ENCODE results near the gene RAB26. TPM values are rescaled to one million over a fixed set of nuclear protein-coding genes. Genes with fewer than 3 reads are reported as not detected.

Gene RAB26
- total and polyA plus RNA-seq, 2 experiments from 2014 or later, result 0.71 TPM; not detected in 1

GRCh38 chr16:2174396-2175131 is 26.1 kb downstream of the RAB26 start:
- WGBS, 2 experiments (ENCODE audit: low coverage in 1 of 2, low lambda C conversion rate in 2 of 2, missing lambda C conversion rate in 2 of 2), result 93% methylated on average over 21 of the region's 21 CpGs
- no peaks in the 10 kb centered on the region; the same call in 1 of the 2 replicates for H3K36me3 ChIP-seq (ENCODE audit: low read depth)
- H2AFZ ChIP-seq, result no peak overlapping the region
- H3K27ac ChIP-seq, result no peak overlapping the region
- no peaks in the 10 kb centered on the region for H3K79me2 ChIP-seq (ENCODE audit: insufficient read depth)
- no peaks in the 10 kb centered on the region for H3K27me3 ChIP-seq (replicated peaks; ENCODE audit: insufficient read depth)
- no peaks in the 10 kb centered on the region for H4K20me1 ChIP-seq (ENCODE audit: insufficient read depth)
- in situ Hi-C loops (cut with MboI), result no loop called here
- no peaks in the 10 kb centered on the region for H3K9me3 ChIP-seq (ENCODE audit: low read depth)
- DNase-seq, result no peak
- no peaks in the 10 kb centered on the region for H3F3A ChIP-seq (ENCODE audit: insufficient read depth)
- H3K9me2 ChIP-seq (ENCODE audit: insufficient read depth), result no peaks in the 10 kb centered on the region
- H3K4me3 ChIP-seq, result no peak overlapping the region
- TF ChIP-seq EZH2phosphoT487 (IDR thresholded peaks at IDR 0.05; ENCODE audit: insufficient read depth, low read depth), result no peak
- no peak for TF ChIP-seq EZH2 (IDR thresholded peaks at IDR 0.05; ENCODE audit: insufficient read depth, poor library complexity, severe bottlenecking)
- H3K4me2 ChIP-seq (ENCODE audit: unreplicated experiment), result no peak overlapping the region
- no peak overlapping the region for H3K9ac ChIP-seq
- H3K4me1 ChIP-seq (ENCODE audit: insufficient read depth), result no peaks in the 10 kb centered on the region

- TF ChIP-seq EZH2phosphoT487 (IDR thresholded peaks at IDR 0.05; ENCODE audit: insufficient read depth, low read depth) (no peak), EZH2 (IDR thresholded peaks at IDR 0.05; ENCODE audit: insufficient read depth, poor library complexity, severe bottlenecking) (no peak)
- Histone ChIP-seq H3F3A (ENCODE audit: insufficient read depth) (no peaks in the 10 kb centered on the region), H3K9me2 (ENCODE audit: insufficient read depth) (no peaks in the 10 kb centered on the region), H3K4me2 (ENCODE audit: unreplicated experiment) (no peak overlapping the region), H3K36me3 (ENCODE audit: low read depth) (no peaks in the 10 kb centered on the region; the same call in 1 of the 2 replicates), H3K79me2 (ENCODE audit: insufficient read depth) (no peaks in the 10 kb centered on the region), H3K27ac (no peak overlapping the region), H3K9ac (no peak overlapping the region), H3K4me1 (ENCODE audit: insufficient read depth) (no peaks in the 10 kb centered on the region), H3K9me3 (ENCODE audit: low read depth) (no peaks in the 10 kb centered on the region), H3K27me3 (replicated peaks; ENCODE audit: insufficient read depth) (no peaks in the 10 kb centered on the region), H3K4me3 (no peak overlapping the region), H4K20me1 (ENCODE audit: insufficient read depth) (no peaks in the 10 kb centered on the region), H2AFZ (no peak overlapping the region)
- WGBS, 2 experiments (ENCODE audit: low coverage in 1 of 2, low lambda C conversion rate in 2 of 2, missing lambda C conversion rate in 2 of 2), result 95 to 99% methylated on average over 8 to 9 of the region's 10 CpGs
- in situ Hi-C loops (cut with MboI), result no loop called here
- DNase-seq, result no peak
Measured at GRCh38 chr16:2175454-2175853, 27.0 kb downstream of the RAB26 start.

DNA sequence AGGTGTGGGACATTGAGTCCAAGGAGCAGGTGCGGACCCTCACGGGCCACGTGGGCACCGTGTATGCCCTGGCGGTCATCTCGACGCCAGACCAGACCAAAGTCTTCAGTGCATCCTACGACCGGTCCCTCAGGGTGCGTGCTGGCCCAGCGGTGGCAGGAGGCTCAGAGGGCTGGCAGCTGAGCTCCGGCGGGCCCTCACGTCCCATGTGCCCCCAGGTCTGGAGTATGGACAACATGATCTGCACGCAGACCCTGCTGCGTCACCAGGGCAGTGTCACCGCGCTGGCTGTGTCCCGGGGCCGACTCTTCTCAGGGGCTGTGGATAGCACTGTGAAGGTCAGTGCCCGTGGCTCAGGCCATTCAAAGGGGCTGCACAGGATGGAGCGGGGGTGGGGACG is 27.6 kb downstream of the RAB26 start:
- H3K9ac ChIP-seq, result no peak overlapping the region
- 95% methylated on average over 22 to 23 of the region's 23 CpGs for WGBS, 2 experiments (ENCODE audit: low coverage in 1 of 2, low lambda C conversion rate in 2 of 2, missing lambda C conversion rate in 2 of 2)

DNA sequence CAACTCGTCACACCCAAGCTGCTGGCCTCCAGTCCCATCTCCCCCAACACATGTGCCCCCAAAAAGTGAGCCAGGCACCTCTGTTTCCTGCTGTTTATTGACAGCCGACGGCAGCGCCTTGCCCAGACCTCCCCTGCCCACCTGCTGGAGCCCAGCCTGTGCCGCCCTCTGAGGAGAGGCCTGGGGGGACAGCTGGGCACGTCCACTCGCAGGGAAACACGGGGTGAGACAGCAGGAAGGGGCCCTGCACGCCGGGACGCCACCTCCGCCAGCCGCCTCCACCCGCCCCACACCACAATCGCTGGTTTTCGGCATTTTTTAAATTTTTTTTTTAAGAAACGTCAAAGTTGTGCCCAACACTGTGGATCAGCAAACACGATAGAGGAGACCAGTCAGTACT is 28.7 kb downstream of the RAB26 start:
- TF ChIP-seq EZH2phosphoT487 (IDR thresholded peaks at IDR 0.05; ENCODE audit: insufficient read depth, low read depth) (no peak), EZH2 (IDR thresholded peaks at IDR 0.05; ENCODE audit: insufficient read depth, poor library complexity, severe bottlenecking) (no peak)
- H3K4me3 ChIP-seq, result no peak overlapping the region
- in situ Hi-C loops (cut with MboI), result no loop called here
- H4K20me1 ChIP-seq (ENCODE audit: insufficient read depth), result no peaks in the 10 kb centered on the region
- no peak overlapping the region for H2AFZ ChIP-seq
- H3K9ac ChIP-seq, result no peak overlapping the region
- no peaks in the 10 kb centered on the region for H3K27me3 ChIP-seq (replicated peaks; ENCODE audit: insufficient read depth)
- WGBS, 2 experiments (ENCODE audit: low coverage in 1 of 2, low lambda C conversion rate in 2 of 2, missing lambda C conversion rate in 2 of 2), result 88 to 89% methylated on average over 18 of the region's 18 CpGs
- H3K27ac ChIP-seq, result no peak overlapping the region
- no peaks in the 10 kb centered on the region for H3K79me2 ChIP-seq (ENCODE audit: insufficient read depth)
- H3K36me3 ChIP-seq (ENCODE audit: low read depth), result no peaks in the 10 kb centered on the region; the same call in 1 of the 2 replicates
- H3K4me2 ChIP-seq (ENCODE audit: unreplicated experiment), result no peak overlapping the region
- no peaks in the 10 kb centered on the region for H3K4me1 ChIP-seq (ENCODE audit: insufficient read depth)
- H3K9me2 ChIP-seq (ENCODE audit: insufficient read depth), result no peaks in the 10 kb centered on the region
- H3F3A ChIP-seq (ENCODE audit: insufficient read depth), result no peaks in the 10 kb centered on the region
- DNase-seq, result no peak
- no peaks in the 10 kb centered on the region for H3K9me3 ChIP-seq (ENCODE audit: low read depth)

More for the DNA sequence above, 27.6 kb downstream of the RAB26 start:
- TF ChIP-seq EZH2phosphoT487 (IDR thresholded peaks at IDR 0.05; ENCODE audit: insufficient read depth, low read depth) (no peak), EZH2 (IDR thresholded peaks at IDR 0.05; ENCODE audit: insufficient read depth, poor library complexity, severe bottlenecking) (no peak)
- in situ Hi-C loops (cut with MboI), result no loop called here
- Histone ChIP-seq H3K36me3 (ENCODE audit: low read depth) (no peaks in the 10 kb centered on the region; the same call in 1 of the 2 replicates), H2AFZ (no peak overlapping the region), H3K27ac (no peak overlapping the region), H3K4me2 (ENCODE audit: unreplicated experiment) (no peak overlapping the region), H3K79me2 (ENCODE audit: insufficient read depth) (no peaks in the 10 kb centered on the region), H3K9me3 (ENCODE audit: low read depth) (no peaks in the 10 kb centered on the region), H3K9me2 (ENCODE audit: insufficient read depth) (no peaks in the 10 kb centered on the region), H3K4me1 (ENCODE audit: insufficient read depth) (no peaks in the 10 kb centered on the region), H4K20me1 (ENCODE audit: insufficient read depth) (no peaks in the 10 kb centered on the region), H3K27me3 (replicated peaks; ENCODE audit: insufficient read depth) (no peaks in the 10 kb centered on the region), H3F3A (ENCODE audit: insufficient read depth) (no peaks in the 10 kb centered on the region), H3K4me3 (no peak overlapping the region)
- DNase-seq, result no peak
